ENCODE measurements around the gene NINL.

The NINL gene

DNA sequence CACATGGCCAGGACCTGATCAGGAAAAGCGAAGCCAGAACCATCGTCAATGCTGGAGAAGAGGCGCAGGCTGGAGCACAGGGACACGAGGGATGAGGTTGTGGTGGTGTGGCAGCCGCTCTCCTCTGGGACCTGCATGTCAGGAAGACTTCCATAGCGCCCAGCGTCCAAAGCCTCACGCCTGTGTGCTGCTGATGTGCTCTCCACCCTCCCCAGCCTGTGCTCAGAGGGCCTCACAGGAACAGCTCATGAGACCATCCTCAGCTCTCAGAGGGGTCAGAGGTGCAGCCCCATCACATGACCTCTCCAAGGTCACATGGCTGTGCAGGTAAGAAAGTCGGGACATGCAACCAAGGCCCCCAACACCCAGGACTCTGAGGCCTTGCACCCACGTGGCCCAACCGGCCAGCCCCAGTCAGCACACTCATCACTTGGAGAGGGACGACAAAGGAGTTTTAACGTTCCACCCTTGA lies 84.4 kb downstream of the NINL start:
- DNase-seq (ENCODE audit: low read depth), result no peak

DNA sequence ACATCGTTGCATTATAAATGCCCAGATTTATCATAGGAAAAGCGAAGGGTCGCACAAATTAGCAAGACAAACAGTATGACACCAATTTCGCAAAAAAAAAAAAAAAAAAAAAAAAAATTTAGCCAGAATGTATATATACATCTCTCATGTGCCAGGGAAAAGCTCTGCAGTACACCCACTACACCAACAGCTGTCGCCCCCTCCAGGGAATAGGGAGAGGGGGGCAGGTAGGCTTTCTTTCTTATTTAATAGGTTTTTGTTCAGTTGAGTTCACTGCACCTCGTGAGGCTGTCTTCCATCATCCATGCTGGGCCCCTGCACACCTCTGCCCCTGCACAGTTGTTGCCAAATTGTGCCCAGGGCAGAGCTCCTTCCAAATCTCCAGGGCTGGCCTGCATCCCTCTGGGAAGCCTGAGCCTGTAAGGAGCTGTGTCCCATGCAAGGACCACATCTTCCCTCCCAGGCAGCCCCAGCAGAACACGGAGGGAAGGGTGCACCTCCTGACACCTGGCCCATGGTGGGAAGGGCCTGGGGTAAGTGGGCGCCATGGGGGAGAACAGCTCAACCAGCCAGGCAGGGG lies 85.4 kb downstream of the NINL start:
- no peak for DNase-seq (ENCODE audit: low read depth)

GRCh38 chr20:25499031-25499430 lies 86.3 kb downstream of the NINL start:
- DNase-seq (ENCODE audit: low read depth), result no peak

- DNase-seq (ENCODE audit: low read depth), result no peak
These were observed 87.1 kb downstream of the NINL start for GRCh38 chr20:25498280-25498606.

DNA sequence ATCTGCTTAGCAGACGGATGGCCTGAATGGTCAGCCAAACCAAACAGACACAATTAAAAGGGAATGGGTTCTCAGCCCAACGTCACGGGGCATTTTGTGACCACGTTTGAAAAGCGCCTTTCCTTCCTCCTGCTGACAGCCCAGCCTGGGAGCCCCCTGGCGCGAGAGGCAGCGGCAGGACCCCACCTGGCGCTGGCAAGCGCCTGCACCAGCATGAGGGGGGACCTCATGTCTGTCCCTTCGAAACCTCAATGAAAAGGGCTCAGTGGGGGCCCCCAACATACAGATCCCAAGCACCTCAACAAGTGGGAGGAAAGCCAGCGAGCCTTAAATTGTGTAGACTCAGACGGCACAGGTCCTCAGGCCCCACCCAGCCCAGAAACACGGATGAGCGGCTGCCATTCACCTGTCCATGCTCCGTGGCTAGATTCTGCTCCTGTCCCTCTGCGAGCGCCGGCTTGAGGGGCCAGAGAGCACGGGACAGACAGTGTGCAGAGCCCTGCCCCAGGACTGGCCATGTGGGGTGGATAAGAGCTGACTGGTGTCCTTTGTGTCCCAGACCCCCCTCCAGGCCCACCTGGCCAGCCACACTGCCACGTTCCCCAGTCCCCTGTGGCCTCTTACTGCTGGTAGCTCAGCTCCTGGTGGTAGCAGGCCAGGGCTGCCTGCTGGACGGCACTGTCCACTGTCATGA lies 87.6 kb downstream of the NINL start:
- no peak for DNase-seq (ENCODE audit: low read depth)

DNA sequence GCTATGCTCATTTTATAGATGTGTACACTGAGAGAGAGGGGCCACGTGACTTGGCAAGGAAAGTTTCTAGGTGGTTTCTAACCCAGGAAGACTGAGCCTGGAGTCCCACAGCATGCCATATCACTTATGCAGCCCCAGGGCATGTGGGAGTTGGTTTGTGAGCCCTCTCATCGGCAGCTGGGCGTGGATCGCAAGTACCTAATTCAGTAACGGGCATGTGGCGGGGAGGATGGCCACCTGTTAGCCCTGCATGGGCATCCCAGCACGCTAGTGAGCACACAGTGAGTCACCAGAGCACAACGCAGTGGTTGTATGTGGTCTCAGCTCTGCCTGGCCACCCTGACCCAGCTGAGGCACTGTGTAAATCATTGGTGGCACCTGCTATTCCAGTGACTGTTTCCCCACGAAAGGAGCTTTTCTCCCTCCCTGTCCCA lies 88.3 kb downstream of the NINL start:
- no peak for DNase-seq (ENCODE audit: low read depth)

- no peak for DNase-seq (ENCODE audit: low read depth)
These were observed 89.0 kb downstream of the NINL start for GRCh38 chr20:25496165-25496967.

- DNase-seq (ENCODE audit: low read depth), result no peak
These were observed 90.0 kb downstream of the NINL start for GRCh38 chr20:25495189-25495824.

GRCh38 chr20:25494506-25495188 lies 90.7 kb downstream of the NINL start:
- no peak for DNase-seq (ENCODE audit: low read depth)

GRCh38 chr20:25493748-25494505 lies 91.4 kb downstream of the NINL start:
- no peak for DNase-seq (ENCODE audit: low read depth)

DNA sequence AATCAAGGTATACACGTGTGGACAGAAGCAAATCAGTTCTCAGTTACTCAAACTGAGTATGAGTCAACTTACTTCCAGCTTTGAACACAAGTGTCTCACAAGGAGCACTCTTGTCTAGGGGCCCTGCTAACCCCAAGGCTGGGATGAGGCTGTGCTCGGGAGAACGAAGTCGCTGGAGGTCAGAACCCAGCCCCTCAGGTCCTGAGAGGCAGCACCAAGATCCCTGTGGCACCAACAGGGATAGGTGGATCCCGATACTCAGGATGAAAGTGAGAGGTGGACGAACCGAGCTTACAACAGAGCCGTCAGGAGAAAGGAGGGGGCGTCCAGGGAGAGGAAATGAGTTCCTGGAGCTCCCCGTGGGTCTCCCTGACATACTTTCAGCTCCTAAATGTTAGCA lies 92.2 kb downstream of the NINL start:
- DNase-seq (ENCODE audit: low read depth), result no peak

DNA sequence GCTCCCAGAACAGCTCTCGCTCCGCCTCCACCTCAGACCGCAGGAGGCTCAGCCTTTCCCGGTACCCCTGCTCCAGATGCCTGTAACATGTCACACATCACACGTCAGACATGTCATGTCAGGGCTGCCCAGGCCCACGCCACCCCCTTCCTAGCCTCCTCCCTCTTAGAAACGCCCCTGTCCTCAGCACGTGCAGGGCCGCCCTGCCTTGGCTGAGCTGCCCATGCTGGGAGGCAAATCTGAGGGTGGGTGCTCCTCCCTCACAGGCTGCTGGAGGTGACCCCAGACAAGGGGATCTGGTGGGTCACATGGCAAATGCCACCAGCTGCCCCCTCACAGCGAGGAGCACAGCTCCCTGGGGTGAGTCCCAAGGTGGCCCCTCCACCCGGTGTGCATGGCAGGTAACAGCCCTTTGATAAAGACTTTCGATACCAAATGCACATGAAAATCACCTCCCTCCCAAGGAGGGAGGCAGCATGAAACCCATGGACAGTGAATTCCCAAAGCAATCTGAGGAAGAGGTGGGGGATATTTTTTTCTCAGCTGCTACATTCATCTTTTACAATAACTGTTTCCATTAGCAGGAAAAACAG lies 93.8 kb downstream of the NINL start:
- no peak for DNase-seq (ENCODE audit: low read depth)

- no peak for DNase-seq (ENCODE audit: low read depth)
These were observed 94.5 kb downstream of the NINL start for GRCh38 chr20:25490656-25491445.

GRCh38 chr20:25489221-25489871 lies 96.0 kb downstream of the NINL start:
- DNase-seq (ENCODE audit: low read depth), result no peak

DNA sequence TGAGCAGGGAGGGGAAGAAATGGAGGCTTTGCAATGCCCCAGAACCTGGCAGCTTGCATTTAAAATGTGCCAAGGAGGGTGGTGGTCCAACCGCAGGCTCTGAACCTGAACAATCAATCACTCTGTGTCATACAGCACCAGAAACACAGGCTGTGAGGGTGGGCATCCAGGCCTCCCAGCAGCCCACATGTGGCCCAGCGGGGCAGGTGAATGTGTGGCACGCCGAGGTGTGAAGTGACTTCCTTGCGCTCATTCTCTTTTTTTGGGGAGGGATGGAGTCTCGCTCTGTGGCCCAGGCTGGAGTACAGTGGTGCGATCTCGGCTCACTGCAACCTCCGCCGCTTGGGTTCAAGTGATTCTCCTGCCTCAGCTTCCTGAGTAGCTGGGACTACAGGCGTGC lies 97.4 kb downstream of the NINL start:
- no peak for DNase-seq (ENCODE audit: low read depth)

GRCh38 chr20:25487306-25487705 lies 98.0 kb downstream of the NINL start:
- DNase-seq (ENCODE audit: low read depth), result no peak

- no peak for DNase-seq (ENCODE audit: low read depth)
These were observed 99.0 kb downstream of the NINL start for GRCh38 chr20:25486377-25486776.

DNA sequence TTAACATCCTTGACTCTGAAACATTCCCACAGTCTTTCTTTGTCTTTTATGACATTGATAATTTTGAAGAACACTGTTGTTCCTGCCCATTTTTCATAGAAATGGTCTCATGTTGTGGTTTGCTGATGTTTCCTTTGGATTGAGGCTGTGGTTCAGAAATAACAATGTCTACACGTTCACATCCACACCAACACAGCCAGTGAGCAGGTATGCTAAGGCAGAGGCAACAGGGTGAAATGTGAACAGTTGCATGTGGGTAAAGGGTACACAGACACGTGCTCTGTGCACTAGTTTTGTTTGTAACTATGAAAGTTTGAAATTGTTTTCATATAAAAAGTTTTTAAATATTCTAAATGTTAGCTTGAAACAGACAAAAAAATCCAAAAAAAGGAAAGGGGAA lies 99.5 kb downstream of the NINL start:
- no peak for DNase-seq (ENCODE audit: low read depth)

DNA sequence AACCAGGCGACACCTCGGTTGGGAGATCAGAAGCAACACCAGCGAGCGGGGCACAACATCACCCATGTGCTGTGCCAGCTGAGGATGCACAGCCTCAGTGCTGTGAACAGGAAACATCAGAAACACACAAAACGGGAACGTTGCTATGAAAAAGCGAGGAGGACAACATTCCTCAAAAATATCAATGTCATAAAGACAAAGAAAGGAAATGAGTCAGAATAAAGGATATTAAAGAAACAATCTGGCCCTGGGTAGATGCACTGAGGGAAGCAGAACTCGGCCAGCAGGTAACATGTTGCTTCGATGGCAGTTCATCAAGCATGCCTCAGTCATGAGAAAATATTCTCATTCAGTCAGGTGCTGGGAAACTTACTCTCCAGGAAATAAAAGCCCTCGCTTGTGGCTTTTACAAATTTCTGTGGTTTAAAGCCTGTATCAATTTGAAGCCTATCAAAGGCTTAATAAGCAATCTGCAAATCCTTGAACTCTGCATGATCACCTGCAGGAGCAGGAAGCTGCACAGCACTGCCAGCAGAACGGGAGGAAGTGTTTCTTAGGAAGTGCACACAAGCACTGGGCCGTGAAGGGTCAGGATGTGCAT lies 100.3 kb downstream of the NINL start:
- no peak for DNase-seq (ENCODE audit: low read depth)

All from non-pigmented ciliary epithelial cell (primary cell).